RWPE2 (cell line): ENCODE results near the gene LAPTM4A.

ENCODE experiments used
- ATAC-seq: fragments of 200-7000 bp; cut with Tn5 transposase; 3 replicates; pipeline ENCODE4 v1.9.1; 2021; ENCODE audit warnings: low read depth
- DNase-seq: peaks from one replicate; pipeline ENCODE4 v3.0.0-alpha.2; 2020; ENCODE audit warnings: low spot score
- H3K27ac ChIP-seq: fragments of 450-650 bp; 2 replicates; pipeline ENCODE4 v1.5.1; 2017; ENCODE audit warnings: mild to moderate bottlenecking; ENCODE audit not compliant: poor library complexity, severe bottlenecking
- H3K27me3 ChIP-seq: fragments of 250-450 bp; sonication (Bioruptor Pico); 2 replicates; pipeline ENCODE4 v1.5.1; 2021; ENCODE audit warnings: mild to moderate bottlenecking, moderate library complexity; ENCODE audit not compliant: insufficient read depth, poor library complexity, severe bottlenecking
- H3K36me3 ChIP-seq: fragments of 250-450 bp; sonication (Bioruptor Pico); 2 replicates; pipeline ENCODE4 v1.5.1; 2020; ENCODE audit warnings: low read depth, mild to moderate bottlenecking, moderate library complexity
- H3K4me1 ChIP-seq: fragments of 250-450 bp; sonication (Bioruptor Pico); 2 replicates; pipeline ENCODE4 v1.5.1; 2021; ENCODE audit warnings: mild to moderate bottlenecking, moderate library complexity; ENCODE audit not compliant: insufficient read depth, poor library complexity, severe bottlenecking
- H3K4me3 ChIP-seq: fragments of 250-450 bp; sonication (Bioruptor Pico); 2 replicates; pipeline ENCODE4 v1.5.1; 2021; ENCODE audit warnings: mild to moderate bottlenecking, moderate library complexity; ENCODE audit not compliant: severe bottlenecking
- H3K9me3 ChIP-seq: fragments of 250-450 bp; sonication (Bioruptor Pico); 2 replicates; pipeline ENCODE4 v1.5.1; 2021; ENCODE audit warnings: mild to moderate bottlenecking, moderate library complexity; ENCODE audit not compliant: severe bottlenecking
- TF ChIP-seq, protein P1 (sequence below): fragments of 450-650 bp; IDR thresholded peaks from one replicate; pipeline ENCODE4 v1.5.1; 2017; ENCODE audit warnings: mild to moderate bottlenecking, moderate library complexity; ENCODE audit not compliant: poor library complexity, severe bottlenecking

The LAPTM4A gene

DNA sequence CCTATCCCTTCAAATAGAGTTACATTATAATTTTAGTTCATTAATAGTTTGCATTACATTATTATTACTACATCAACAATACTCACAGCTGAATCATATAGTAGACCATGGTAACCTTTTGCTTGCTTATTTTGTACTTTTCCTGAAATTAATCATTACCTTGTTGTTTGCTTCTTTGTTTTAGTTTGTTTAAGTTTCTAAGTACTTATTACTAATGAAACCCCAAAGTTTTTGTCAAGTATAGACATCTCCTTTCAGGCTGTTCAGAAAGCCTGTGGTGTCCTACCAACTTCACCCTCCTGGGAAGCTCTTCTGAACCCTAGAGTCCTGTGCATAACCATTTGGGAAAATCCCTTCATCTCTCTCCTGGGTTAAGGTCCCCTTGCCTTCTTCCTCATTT lies 43.5 kb upstream of the LAPTM4A start:
- no peaks in the 10 kb centered on the region for H3K9me3 ChIP-seq
- peak overlapping the region; percentile 91 for H3K27ac ChIP-seq
- DNase-seq (no peak), ATAC-seq (no peak)
- no peaks in the 10 kb centered on the region for H3K36me3 ChIP-seq
- TF ChIP-seq, protein P1, sequence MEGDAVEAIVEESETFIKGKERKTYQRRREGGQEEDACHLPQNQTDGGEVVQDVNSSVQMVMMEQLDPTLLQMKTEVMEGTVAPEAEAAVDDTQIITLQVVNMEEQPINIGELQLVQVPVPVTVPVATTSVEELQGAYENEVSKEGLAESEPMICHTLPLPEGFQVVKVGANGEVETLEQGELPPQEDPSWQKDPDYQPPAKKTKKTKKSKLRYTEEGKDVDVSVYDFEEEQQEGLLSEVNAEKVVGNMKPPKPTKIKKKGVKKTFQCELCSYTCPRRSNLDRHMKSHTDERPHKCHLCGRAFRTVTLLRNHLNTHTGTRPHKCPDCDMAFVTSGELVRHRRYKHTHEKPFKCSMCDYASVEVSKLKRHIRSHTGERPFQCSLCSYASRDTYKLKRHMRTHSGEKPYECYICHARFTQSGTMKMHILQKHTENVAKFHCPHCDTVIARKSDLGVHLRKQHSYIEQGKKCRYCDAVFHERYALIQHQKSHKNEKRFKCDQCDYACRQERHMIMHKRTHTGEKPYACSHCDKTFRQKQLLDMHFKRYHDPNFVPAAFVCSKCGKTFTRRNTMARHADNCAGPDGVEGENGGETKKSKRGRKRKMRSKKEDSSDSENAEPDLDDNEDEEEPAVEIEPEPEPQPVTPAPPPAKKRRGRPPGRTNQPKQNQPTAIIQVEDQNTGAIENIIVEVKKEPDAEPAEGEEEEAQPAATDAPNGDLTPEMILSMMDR, result no peak
- H3K27me3 ChIP-seq, result no peaks in the 10 kb centered on the region
- peaks cover 46% of the 10 kb centered on the region for H3K4me1 ChIP-seq
- no peak overlapping the region for H3K4me3 ChIP-seq

DNA sequence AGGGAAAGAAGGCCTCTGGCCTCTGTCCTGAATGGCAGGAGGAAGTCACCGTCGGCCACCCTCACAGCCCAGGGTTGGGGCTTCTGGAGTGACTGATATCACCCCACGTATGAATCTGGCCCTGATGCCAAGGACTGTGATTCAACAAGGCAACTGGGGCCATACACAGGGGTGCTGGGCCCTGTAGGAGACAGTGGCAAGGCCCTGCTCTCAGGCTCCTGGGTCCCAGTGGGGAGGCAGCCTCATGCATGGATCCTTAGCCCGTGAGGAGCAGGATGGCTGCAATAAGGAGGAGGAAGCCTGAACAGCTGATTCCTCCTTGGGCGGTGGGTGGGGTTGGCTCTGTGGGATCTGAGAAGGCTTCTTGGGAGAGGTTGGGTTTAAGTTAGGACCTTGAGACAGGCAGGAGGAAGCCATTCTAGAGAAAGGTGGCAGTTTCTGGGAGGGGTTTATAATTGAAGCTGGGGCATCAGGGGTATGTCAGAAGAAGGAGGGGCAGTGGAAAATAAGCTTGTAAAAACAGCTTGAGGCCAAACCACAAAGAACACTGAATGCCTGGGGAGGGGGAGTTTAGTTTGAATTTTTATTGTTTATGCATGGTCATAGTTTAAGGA lies 42.8 kb upstream of the LAPTM4A start:
- ATAC-seq (no peak), DNase-seq (no peak)
- Histone ChIP-seq H3K27ac (peak overlapping the region; percentile 91), H3K9me3 (no peaks in the 10 kb centered on the region), H3K4me1 (peaks cover 46% of the 10 kb centered on the region), H3K4me3 (no peak overlapping the region), H3K36me3 (no peaks in the 10 kb centered on the region), H3K27me3 (no peaks in the 10 kb centered on the region)
- TF ChIP-seq, protein P1, result no peak

DNA sequence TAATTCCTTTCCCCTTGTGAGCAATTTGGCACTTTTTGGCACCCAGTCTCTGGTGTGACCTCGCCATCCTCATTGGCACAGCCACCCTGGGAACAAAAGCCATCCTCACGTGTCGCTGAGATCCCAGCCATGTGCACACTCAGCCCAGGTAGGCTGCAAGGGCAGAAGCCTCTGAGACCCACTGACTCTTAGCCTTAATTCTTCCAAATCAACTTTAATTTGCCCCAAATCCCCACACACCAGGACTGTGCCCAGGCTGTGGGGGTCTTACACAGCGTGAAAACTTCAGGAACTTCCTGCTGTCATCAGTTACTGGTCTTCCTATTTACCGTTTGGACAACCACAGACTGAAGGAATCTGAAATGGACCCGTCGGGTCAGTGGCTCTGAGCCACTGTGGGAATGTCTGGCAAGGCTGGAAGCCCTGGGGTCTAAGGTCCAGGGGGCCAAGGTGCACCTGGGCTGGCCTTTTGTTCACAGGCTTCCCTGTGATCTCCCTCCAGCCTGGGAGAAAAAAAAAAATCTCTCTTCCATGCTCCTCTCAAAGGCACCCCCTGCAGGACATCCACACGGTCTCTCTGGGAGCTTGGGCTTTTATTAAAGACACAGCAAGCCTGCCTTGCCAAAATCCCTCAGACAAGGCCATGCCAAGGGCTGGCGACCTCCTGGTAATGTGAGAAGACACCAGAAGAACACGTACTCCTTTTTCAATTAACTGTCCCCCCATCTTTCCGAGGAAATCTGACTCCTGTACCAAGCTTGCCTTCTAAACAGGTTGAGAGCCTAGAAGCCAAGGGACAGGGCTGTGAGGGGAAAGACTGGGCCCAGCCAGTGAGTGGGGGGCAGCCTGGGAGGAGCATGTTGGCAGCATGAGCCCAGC lies 42.1 kb upstream of the LAPTM4A start:
- ATAC-seq, result peak; percentile 40
- TF ChIP-seq, protein P1, result peak; percentile 65
- H3K27me3 ChIP-seq, result no peaks in the 10 kb centered on the region
- DNase-seq, result no peak
- H3K27ac ChIP-seq, result peak overlapping the region; percentile 91
- peaks cover 46% of the 10 kb centered on the region for H3K4me1 ChIP-seq
- H3K36me3 ChIP-seq, result no peaks in the 10 kb centered on the region
- H3K4me3 ChIP-seq, result no peak overlapping the region
- no peaks in the 10 kb centered on the region for H3K9me3 ChIP-seq

DNA sequence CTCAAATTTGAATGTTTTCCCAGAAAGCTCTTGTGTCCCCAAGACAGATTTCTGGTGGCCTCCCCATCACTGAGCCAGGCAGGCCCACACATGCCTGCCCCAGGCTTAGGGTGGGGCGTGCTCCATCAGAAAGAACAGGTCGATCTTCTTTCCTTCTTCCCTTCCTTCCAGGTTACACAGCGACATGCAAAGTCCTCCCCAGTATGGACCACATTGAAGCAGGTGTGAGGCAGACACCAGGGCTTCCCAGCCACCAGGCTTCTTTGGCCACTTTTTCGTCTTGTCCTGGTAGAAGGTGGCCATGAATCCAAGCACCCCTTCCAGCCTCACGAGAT lies 41.4 kb upstream of the LAPTM4A start:
- no peak for ATAC-seq
- TF ChIP-seq, protein P1, result no peak
- Histone ChIP-seq H3K4me1 (peaks cover 46% of the 10 kb centered on the region), H3K27me3 (no peaks in the 10 kb centered on the region), H3K27ac (peak overlapping the region; percentile 91), H3K36me3 (no peaks in the 10 kb centered on the region), H3K4me3 (no peak overlapping the region), H3K9me3 (no peaks in the 10 kb centered on the region)
- DNase-seq, result no peak
